Limb (tissue), 2 donors: ENCODE data around the gene SLC25A6.
"Not testable (repeated sequence)": the region's sequence is repeated elsewhere in the genome, so short reads cannot be mapped to it uniquely, and the experiment has no call there.

Source experiments
- DNase-seq, 2 donors: peaks; one replicate each; pipeline ENCODE4 v3.0.0-alpha.2; 2016; ENCODE audit errors: extremely low spot score in 2 of 2

Gene SLC25A6

GRCh38 chrX:1391707-1392375 lies at the start of gene SLC25A6:
SLC25A6 (minus strand) TSS chrX:1392113; CDS start chrX:1392009, 104 bp downstream.
- peak; percentile 98 to 100 for DNase-seq

DNA sequence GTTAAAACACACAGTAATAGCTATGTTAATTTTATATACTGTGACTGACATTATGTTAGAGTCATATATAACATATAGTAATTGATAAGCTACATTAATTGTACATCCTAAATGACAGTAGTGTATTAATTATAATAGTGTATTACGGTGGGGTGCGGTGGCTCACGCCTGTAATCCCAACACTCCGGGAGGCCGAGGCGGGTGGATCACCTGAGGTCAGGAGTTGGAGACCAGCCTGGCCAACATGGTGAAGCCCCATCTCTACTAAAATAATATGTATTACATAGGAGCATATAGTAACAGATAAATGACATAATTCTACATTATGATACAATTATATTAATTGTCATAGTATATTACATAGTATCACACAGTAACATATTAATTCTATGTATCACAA lies 48.6 kb upstream of the SLC25A6 start:
- DNase-seq = no peak

- DNase-seq = no peak
These were observed 43.5 kb upstream of the SLC25A6 start for GRCh38 chrX:1435241-1435895.

GRCh38 chrX:1434871-1435240 lies 42.9 kb upstream of the SLC25A6 start:
- DNase-seq = peak in 1 of 2 donors; percentile 21

DNA sequence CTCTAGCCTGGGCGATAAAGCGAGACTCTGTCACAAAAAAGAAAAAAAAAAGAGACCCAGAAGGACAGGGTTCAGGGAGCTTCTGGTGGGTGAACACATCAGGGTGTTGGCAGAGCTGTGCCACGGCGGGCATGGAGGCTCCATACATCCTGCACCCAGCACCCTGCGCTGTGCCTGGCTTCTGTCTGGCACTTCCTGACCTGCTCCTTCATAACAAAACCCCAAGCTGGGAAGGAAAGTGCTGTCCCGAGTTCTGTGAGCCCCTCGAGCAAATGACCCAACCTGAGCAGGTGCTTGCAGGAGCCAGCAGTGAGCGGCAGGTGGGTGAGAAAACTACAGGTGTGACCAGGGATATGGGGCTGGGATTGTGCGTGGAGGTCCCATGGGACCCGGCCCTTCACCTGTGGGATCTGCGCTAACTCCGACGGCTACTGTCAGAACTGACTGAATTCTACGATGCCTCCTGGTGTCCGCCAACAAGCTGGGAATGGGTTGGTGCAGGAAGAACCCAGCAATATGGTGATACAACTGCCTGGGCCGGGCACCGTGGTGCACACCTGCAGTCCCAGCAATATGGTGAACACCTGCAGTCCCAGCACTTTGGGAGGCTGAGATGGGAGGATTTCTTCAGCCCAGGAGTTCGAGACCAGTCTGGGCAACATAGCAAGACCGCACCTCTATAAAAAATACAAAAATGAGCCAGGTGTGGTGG lies 41.9 kb upstream of the SLC25A6 start:
- DNase-seq = no peak

GRCh38 chrX:1430451-1430850 lies 38.5 kb upstream of the SLC25A6 start:
- no peak for DNase-seq

DNA sequence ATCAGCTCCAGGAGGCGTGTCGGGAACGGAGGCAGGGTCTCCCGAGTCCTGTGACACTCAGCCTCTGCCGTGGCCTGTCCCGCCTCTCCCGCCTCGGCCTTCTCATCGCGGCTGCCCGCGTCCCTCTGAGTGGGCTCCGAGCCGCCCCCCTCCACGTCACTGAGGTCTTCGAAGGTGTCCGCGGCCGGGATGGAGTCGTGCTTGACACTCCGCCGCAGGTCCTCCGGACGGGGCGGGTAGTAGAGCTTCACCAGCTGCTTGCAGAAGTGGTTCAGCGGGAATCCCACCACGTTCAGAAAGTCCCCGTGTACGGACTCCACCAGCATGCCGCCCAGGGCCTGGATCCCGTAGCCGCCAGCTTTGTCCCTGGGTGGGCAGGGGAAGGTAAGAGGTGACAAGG lies 35.8 kb upstream of the SLC25A6 start:
- no peak for DNase-seq

DNA sequence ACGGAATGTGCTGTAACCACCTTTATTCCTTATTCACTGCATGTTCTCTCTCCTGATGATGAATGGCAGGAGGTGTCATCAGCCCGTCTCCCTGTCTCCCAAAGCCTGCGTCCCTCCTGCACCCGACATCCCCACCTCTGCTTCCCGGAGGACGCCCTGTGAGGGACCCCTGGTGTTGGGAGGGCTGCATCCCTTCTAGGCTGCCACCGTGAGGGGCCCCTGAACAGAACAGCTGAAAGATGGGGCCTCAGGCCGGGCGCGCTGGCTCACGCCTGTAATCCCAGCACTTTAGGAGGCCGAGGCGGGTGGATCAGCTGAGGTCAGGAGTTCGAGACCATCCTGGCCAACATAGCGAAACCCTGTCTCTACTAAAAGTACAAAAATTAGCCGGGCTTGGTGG lies 34.4 kb upstream of the SLC25A6 start:
- not testable (repeated sequence) for DNase-seq

DNA sequence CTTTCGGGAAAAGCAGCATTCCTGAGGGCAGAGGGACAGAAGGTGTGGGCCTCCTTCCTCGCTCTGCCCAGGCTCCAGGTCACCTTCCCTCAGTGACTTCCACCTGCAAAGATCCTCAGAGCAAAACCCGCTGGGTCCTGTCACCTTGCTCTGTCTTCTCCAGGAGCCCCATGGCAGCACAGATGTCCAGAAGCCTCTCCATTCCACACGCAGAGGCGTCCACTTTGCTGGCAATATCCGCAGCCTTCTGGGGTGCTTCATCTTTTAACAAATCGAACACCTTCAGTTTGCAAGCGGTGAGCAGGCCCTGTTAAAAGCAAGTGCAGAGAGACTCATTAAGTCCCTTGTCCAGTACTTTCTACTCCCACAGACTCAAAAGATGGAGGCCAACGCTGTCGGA lies 33.5 kb upstream of the SLC25A6 start:
- DNase-seq = no peak

- DNase-seq = no peak
These were observed 32.4 kb upstream of the SLC25A6 start for GRCh38 chrX:1424147-1424851.

DNA sequence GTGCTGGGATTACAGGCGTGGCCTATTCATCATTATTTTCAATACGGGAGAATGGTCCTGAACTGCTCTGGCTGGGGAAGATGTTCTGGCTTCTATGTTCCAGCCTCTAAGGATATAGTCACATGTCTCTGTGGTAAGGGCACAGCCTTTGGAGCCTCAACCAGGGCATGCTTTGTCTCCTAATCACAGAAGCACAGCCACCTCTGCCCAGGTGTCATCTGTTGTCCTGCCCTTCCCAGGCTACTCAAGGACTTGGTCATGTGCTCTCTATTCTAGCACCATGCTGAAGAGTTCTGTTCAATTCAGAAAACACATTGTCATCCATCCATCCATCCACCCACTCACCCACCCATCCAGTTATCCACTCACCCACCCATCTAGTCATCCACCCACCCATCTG lies 31.3 kb upstream of the SLC25A6 start:
- DNase-seq = no peak

- no peak for DNase-seq
These were observed 30.2 kb upstream of the SLC25A6 start for GRCh38 chrX:1422135-1422465.

DNA sequence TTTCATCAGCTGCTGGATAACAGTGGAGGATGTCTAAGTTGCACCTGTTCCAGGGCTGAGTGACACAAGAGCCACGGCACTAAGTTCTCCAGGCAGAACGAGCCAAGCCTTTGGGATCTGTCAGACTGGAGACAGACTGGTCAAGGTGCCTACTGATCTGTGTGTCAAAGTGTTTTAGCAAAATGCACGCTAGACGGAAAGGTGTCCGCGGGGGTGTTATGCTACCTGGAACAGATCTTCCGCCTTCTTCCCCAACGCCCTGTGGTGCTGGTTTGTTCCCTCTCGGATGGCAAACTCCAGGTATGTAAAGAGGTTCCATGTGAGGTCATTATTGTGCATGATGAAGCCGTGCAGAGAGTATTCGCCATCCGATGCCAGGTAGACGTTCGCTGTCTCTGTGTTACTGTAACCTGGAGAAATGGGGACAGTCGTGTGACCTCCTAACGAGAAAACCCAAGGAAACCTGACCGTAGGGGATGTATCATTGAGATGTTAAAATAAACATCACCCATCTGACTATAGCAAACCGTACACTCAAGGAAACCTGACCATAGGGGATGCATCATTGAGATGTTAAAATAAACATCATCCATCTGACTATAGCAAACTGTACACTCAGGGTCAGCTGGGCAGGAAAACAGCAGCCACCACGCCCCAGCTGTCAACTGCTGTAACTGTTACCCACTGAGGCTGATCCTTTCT lies 29.7 kb upstream of the SLC25A6 start:
- no peak for DNase-seq

GRCh38 chrX:1420371-1420770 lies 28.5 kb upstream of the SLC25A6 start:
- DNase-seq = no peak

- no peak for DNase-seq
These were observed 27.8 kb upstream of the SLC25A6 start for GRCh38 chrX:1419545-1420355.

DNA sequence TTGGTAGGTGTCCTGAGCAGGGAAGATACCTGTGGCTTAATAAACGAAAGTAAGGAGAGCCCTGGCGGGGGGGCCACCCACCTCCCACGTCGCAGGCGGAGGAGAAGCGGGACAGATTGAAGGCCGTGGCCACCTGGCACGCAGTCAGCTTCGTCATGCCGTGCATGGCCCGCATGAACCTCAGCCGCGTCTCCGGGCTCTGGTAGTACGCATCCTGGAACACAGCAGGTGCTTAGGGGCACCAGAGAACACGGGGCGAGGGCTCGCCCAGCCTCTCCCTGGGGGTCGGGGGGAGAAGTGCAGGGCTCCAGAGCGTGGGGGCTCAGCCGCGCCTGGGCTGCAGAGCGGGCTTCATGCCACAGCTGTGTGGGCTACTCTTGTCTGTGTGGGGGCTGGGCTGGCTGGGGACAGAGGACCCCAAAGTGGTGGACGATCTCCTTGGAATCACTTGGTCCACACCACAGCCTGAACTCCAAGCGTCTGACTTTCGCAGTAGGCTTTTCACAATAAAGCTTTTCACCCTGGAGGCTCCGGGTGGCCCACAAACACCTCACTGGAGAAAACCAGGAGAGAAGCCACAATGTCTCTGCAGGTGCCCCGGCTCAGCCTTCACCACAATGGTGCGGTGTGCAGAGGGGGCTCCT lies 27.1 kb upstream of the SLC25A6 start:
- DNase-seq = no peak

DNA sequence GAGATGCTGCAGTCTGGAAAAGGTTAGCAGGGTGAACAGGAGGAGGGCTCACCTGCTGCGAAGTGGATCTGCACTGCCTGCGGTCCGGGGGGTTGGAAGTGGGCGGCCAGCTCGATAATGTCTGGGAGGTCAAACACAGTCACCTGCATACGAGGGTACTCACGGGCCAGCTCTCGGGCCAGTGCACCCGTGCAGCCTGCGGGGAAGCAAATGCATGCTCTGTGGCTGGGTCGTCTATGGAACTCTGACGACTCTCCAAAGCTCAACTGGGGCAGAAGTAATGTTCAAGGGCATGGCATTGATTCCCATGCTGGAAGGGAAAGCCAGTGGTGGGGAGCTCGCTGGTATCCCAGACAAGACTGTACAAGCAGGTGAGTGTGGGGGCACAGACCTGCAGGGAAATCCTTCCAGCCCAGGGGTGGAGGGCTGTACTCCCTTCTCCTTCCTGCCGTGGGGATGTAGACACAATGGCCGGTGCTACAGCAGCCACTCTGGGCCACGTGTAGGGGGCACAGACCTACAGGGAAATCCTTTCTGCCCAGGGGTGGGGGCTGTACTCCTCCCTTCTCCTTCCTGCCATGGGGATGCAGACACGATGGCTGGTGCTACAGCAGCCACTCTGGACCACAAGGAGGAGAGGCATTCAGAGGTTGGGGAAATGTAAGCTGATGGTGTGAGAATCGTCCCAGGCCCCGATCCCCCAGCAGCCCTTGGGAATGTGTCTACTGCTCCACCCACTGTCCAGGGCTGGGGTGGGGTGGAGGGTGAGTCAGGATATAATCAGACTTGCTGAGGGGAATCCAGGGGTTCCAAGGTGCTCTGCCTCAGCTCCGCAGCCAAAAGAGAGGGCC lies 26.2 kb upstream of the SLC25A6 start:
- DNase-seq = no peak

GRCh38 chrX:1416965-1417760 lies 25.2 kb upstream of the SLC25A6 start:
- no peak for DNase-seq
